ENCODE data around the gene PDCD2L.

The PDCD2L gene

DNA sequence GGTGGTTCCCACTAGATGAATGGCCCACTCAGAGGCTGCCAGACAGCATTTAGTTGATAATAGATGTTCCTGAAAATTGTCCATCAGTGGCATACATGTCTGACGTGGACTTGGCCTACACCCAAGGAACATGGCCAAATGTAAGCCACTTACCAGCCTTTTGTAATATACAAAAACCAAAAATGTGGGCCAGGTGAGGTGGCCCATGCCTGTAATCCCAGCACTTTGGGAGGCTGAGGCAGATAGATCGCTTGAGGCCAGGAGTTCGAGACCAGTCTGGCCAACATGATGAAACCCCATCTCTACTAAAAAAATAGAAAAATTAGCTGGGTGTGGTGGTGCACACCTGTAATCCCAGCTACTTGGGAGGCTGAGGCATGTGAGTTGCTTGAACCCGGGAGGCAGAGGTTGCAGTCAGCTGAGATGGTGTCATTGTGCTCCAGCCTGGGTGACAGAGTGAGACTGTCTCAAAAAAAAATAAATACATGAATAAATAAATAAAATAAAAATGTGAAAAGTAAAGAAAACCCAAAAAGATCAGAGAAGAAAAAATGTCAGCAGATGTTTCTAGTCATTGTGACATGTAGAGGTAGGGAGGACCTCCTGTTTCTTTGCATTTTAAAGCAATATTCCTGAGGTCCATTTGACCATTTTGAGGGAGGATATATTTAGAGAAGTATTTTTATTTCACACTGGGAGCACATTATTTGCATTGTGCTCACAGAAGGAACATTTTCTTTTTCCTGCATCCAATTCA, 70.2 kb downstream of the PDCD2L start:
- DNase-seq = no peak

GRCh38 chr19:34475026-34475974, 71.1 kb downstream of the PDCD2L start:
- no peak for DNase-seq
